ENCODE data around the gene MAP4K1.
"Not testable (repeated sequence)": the region's sequence is repeated elsewhere in the genome, so short reads cannot be mapped to it uniquely, and the experiment has no call there.

MAP4K1 gene

DNA sequence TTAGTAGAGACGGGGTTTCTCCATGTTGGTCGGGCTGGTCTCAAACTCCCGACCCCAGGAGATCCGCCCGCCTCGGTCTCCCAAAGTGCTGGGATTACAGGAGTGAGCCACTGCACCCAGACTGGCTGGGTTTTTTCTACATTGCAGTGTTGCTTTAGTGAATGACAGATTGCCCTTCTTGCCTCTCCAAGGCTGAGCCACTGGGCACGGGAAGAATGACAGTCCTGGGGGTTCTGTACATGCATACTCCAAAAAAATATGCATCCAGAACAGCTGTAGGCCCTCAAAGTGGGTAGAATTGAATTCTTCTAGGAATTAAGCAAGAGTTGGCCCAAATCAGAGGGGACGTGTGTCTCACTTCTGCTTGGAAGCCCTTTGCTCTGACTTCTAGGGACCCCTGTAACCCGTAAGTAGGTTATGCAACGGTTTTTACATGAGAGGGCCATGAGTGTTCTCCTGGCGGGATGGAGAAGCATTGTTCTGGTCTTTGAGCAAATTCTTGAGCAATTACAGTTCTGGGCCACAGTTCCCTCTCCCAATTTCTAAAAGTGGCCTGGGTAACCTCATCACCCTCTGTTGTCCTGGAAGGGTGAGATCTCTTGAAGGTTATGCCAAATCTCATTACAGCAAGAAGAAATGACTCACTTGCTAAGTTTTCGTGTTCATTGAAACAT, 33.3 kb upstream of the MAP4K1 start:
- no peak for DNase-seq

DNA sequence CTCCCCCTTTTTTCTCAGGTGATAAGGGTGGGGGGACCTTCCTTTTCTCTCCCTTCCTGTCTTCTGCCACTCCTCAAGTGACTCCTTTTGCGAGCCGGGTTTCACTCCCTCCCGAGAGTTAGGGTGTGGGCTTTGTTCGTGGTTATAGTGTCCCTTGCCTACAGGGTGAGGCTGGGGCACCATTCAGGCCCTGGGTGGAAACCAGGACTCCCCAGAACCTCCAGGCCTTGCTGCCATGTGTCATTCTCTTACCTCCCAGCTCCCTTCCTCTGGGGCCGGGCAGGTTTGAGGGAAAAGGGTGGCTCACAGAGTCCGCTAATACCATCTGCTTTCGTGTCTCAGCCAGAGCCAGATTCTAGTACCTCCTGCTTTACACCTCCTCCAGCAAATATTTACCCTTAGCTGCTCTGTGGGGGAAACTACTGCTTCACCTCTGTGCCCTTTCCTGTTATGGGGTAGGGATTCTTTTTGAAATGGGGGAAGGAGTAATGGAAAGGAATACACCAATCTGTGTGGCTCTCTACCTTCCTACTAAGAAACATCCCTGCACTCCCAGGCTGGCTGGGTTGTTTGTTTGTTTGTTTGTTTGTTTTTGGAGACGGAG, 32.5 kb upstream of the MAP4K1 start:
- DNase-seq: no peak

DNA sequence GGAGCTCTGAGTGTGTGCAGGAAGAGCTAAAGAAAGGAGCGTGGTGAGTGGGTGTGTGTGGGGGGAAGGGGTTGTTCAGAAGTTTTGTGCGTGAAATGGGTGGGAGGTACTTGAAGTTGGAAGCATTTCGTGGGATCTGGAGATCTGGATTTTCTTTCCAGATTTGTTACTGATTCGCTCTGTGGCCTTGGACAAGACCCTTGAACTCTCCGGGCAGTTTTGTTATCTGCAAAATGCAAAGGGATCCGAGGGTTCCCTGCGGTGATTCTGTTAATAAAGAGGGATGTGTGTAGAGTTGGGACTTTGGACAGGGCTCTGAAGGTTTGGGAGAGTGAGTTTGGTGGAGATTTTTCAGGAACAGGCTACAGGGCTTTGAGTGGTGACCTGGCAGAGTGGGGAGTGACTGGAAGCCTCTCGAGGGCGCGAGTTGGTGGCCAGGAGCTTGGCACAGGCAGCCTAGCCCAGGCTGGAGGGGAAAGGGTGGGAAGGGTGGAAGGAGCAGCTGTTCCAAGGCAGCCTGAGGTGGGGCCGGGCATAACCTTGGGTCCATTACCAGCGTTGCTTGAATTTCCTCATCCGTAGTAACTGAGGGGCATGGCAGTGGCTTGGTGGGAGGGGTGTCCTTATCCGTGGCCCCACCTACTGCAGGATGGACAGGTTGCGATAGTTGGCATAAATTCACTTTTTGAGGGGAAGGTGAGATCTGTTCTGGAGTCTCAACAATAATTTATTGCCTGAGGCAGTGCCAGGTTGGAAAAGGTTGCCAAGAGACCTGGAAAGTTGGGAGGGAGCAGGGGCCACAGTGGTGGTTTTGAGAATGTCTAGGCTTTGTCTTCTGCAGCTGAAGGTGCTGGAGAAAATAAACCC, 31.8 kb upstream of the MAP4K1 start:
- no peak for DNase-seq

DNA sequence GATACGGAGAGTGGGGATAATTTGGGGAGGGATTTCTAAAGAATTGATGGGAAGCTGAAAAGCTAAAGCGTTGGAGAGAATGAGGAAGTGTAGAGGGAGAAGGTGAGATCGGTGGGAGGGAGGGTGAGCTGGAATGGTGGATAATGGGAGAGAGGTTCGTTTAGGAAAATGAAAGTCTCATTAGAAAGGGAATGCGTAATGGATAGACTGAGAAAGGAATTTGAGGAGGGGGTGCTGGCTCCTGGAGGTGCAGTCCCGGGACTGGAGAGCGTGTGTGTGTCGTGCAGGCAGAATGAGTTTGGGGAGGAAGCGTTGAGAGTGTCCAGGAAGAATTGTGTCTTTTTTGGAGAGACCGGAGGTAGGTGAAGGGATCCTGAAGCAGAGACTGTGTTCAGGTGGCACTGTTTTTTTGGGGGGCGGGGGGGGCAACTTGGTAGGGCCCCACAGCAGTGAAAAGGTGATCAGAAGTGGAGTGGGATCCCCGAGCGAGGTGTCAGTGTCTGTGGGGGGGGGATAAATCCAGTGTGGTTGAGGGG, 31.1 kb upstream of the MAP4K1 start:
- DNase-seq: no peak

DNA sequence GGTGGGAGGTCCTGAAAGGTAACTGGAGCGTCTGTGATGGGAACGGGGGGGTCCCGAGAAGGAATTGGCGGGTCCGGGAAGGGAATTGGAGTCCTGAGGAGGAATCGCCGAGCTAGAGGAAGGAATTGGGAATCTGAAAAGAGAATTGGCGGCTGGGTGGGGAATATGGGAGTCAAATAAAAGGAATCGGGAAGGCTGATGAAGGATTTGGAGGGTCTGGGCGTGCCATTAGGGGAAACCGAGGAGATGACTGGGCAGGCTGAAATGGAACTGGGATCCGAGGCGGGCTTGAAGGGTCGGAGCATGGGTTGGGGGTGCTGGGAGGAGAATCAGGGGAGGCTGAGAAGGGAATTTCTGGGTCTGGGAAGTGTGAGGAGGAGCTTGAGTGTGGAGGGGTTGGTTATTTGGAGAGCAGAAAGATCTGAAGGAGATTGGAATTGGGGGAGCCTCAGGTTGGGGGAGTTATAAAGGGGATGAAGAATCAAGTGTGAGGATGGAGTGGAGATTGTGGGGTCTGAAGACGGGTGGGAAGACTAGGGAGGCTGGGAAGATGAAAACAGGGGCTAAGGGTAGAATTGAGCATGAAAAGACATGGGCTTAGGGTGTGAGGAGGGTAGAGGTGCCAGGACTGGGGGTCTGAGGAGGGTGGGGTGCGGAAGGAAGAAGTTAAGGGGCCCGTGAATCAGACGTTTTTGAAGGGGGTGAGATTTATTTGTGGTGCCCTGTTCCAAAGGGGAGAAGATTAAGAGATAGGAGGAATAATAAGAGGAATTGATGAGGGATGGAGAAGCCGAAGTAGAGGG, 30.4 kb upstream of the MAP4K1 start:
- DNase-seq: no peak

DNA sequence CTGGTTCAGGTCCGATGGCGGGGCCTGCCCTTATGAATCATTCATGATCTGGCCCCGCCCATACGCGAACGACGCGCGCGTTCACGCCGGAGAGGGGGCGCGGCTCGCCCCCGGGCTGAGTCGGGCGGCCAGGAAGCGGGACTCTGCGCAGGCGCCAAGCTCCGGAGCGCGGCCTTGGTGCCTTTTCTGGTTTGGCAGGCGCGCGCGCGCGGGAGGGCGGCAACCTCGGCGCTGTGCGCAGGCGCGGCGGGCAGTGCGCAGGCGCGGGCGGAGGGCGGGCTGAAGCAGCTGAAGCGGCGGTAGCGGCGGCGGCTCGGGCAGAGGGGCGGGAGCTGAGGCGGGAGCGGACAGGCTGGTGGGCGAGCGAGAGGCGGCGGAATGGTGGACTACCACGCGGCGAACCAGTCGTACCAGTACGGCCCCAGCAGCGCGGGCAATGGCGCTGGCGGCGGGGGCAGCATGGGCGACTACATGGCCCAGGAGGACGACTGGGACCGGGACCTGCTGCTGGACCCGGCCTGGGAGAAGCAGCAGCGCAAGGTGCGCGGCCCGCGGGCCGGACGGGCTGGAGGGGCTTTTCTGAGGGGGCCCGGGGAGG, 29.7 kb upstream of the MAP4K1 start, which contains the start of gene ACTN4:
ACTN4 (plus strand) TSS at position 282 of the 598 bp plus-strand sequence; CDS start at position 379, 97 bp downstream.
- peak; percentile 97 for DNase-seq

DNA sequence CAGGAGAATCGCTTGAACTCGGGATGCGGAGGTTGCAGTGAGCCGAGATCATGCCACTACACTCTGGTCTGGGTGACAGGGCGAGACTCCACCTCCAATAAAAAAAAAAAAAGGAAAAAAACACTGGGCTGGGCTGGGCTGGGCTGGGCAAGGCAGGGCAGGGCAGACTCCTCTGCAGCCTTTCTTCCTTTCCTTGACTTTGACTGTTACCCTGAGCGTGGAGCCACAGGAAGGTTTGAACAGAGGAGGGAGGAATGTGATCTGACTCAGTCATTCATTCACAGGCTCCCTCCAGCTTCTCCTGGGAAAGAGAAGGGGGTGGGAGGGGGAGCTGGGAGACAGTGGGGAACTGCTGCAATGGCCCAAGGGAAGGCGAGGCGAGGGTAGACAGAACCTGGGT, 27.0 kb upstream of the MAP4K1 start:
- no peak for DNase-seq

DNA sequence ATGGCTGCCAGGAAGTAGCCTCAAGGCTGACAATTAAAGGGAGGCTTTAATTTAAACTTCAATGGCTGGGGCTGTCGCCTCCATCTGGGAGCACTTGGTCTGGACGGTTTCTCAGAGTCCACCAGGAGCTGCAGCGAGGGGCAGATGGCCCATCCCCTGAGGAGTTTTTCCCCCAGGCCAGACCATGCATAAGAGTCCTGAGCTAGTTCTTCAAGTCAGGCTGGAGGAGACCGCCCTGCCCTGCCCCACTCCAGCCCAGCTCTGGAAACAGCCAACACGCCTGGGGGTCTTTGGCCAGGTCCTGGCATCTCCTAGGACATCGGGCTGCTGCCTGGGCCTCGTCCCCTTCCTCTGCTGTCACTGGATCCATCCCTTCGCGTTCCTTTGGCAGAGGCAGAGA, 24.4 kb upstream of the MAP4K1 start:
- no peak for DNase-seq

DNA sequence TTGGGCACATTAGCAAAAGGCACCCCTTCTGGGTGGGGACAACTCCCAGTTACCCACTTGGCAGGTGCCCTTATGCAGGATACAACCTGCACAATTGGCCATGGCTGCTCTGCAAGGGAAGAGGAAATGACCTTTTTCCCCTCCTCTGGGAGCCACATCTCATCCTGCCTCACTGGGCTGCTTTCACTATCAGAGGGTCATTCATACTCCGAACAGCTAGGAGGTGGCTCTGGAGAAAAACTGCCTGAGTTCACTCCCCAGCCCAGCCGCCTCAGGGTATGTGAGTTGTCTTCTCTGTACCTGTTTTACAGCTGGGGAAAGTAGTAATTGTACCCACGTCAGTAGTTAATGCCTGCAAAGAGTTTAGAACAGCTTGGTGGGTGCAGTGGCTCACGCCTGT, 22.6 kb upstream of the MAP4K1 start:
- DNase-seq: no peak

DNA sequence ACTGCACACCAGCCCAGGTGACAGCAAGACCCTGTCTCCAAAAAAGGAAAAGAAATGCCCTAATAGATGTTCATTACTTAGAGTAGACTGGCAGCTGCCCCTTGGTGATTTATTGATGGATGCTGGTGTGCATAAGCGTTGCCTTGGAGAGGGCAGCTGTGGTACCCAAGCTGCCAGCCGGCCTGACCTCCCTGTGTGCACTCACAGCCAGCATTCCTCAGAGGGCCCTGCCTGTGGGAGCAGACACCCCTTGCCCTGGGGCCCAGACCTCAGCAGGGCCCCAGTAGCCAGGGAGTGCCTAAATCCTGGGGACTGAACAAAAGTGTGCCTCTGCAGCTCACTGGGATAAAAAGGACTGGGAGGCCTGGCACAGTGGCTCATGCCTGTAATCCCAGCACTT, 21.9 kb upstream of the MAP4K1 start:
- DNase-seq: no peak

DNA sequence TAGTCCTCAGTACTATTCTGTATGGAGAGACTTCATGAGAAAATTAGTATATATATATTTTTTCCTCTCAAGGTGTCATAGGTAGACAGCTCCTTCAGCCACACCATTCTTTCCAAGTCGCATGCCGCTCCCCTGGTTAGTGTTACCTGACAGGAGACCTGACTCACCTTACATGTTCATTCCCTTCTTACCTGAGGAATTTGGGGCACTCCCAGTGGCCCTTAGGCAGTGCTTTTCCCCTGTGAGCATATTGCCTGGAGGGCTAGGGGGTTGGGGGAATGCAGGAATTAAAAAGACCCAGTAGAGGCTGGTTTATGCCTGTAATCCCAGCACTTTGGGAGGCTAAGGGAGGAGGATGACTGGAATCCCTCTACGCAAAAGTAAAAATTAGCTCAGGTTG, 20.7 kb upstream of the MAP4K1 start:
- DNase-seq: no peak

DNA sequence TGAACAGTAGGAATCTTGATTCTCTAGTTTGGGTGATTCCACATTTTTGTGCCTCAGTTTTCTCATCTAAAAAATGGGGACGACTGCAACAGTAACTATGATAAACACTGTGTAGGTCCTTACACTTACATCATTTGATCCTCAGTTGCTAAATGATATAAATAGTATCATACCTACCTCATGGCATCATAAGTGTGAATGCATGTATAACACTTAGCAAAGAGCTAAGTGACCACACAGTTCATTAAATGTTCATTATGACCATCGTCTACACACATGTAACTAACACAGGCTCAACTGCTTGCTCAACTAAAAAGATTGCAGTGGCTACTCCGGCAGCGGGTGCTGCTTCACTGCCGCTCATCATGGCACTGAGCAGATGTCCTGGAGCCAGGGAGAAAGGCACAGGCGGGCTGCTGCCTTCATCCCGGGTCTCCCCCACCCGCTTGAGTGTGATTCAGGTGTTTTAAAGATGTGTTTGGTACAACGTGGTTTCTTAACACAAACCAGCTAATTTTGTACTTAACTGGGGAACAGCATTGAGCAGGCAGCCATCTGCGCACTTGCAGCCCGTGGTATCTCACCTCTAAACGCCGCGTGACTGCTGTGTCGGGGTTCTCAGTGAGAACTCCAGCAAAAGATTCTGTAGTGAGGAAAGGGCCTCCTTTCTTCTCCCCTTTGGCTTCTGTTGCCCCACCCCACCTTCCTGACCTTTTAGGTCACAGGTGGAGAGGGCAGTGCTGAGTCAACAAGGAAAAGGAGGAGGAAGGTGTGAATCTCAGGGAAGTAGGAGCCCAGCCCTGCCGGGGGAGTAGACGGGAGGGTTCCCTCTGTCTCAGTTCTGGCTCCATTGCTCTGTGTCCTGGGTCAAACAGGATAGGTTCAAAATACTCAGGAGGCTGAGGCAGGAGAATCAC, 18.0 kb upstream of the MAP4K1 start:
- no peak for DNase-seq

DNA sequence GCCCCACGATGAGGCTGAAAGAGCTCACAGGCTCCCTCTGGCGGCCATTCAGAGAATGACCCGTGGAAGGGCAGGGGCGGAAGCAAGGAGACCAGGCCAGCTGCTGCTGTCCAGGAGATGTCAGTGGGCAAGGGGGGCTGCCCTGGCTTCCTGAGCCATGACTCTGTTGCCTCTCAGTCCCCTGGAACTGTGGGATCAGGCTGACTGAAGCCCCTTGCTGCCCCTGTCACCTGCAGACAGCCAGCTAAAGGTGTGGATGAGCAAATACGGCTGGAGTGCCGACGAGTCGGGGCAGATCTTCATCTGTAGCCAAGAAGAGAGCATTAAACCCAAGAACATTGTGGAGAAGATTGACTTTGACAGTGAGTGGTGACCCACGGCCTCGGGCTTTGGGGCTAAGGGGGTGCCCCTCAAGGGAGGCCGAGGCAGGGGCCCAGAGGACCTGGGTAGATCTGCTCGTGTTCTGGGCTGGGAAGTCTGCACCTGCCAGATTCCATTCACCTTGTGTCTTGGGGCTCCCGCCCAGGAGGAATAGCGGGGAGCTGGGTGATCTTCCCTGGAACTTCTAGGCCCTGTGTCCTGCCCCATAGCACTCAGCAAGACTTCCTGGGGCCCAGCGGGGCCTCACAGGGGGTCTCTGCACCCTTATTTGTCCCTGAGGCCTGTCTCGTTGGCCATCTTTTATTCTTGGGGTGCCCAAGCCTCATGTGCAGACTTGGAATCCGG, 17.2 kb upstream of the MAP4K1 start:
- DNase-seq: no peak

DNA sequence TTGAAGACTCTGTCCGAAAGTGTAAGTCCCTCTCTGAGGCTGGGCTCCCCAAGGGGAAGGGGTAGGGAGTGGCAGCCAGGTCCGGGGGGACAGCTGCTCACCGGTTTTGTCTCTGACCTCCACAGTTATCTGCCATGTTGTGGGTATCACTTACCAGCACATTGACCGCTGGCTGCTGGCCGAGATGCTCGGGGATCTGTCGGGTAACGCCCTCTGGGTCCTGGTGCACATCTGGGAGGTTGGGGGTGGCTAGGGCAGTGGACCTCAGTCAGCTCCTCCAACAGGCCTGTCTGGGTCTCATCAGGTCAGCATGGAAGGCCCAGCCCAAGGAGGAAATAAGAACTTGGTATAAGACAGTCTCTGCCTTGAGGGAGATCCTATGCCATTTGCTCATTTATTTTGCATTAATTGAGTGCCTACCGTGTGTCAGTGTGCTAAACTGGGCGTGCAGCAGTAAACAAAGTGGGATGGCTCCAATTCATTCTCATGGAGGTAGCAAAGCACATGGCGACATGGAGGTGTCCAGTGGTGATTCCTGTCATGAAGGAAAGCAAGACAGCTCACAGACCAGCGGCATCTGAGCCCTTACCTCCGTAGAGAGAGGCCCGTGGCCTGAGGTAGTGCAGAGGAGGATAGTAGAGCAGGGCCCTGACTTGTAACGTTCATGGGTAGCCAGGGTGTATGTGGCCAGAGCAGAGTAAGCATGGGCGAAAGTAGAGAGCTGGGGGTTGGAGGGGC, 14.9 kb upstream of the MAP4K1 start:
- no peak for DNase-seq

DNA sequence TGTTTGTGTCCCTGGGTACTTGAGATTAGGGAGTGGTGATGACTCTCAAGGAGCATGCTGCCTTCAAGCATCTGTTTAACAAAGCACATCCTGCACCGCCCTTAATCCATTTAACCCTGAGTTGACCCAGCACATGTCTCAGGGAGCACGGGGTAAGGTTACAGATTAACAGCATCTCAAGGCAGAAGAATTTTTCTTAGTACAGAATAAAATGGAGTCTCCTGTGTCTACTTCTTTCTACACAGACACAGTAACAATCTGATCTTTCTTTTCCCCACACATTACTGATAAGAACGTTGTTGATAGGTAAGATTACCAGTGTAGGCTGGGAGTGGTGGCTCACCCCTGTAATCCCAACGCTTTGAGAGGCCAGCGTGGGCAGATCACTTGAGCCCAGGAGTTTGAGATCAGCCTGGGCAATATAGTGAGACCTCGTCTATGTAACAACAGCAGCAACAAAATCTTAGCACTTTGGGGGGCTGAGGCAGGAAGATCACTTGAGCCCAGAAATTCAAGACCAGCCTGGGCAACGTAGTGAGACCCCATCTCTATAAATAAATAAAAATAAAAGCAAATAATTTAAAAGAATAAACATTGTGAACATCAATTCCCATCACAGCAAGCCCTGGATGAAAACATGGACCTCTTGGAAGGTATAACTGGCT, 14.2 kb upstream of the MAP4K1 start:
- not testable (repeated sequence) for DNase-seq

DNA sequence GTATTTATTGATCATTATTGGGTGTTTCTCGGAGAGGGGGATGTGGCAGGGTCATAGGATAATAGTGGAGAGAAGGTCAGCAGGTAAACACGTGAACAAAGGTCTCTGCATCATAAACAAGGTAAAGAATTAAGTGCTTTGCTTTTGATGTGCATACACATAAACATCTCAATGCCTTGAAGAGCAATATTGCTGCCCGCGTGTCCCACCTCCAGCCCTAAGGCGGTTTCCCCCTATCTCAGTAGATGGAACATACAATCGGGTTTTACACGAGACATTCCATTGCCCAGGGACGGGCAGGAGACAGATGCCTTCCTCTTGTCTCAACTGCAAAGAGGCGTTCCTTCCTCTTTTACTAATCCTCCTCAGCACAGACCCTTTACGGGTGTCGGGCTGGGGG, 13.5 kb upstream of the MAP4K1 start:
- not testable (repeated sequence) for DNase-seq

DNA sequence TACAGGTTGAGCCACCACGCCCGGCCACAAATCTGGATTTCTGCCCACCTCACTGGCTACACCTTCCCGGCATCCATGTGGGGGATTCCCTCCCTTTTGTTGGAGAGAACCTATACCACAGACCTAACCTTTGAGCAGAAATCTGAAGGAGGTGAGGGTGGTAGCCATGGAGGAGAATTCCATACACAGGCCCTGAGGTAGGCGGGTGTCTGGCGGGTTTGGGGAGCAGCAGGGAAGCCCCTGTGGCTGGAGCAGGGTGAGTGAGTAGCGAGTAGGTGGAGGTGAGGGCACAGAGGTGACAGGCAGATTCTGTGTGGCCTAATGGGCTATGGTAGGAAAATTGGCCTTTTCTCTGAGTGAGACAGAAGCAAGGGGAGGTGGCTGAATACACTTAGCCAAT, 11.8 kb upstream of the MAP4K1 start:
- DNase-seq: no peak

DNA sequence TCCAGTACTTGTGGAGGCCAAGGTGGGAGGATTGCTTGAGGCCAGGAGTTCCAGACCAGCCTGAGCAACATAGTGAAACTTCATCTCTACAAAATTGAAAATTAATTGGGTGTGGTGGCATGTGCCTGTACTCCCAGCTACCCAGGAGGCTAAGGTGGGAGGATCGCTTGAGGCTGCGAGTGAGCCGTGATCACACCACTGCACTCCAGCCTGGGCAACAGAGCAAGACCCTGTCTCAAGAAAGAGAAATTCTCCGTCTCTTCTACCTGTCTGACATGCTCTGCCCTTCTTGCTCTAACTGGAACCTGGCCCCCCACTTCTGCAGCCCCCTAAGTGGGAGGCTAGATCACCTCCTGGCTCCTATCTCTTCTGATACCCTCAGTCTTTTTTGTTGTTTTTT, 8.6 kb upstream of the MAP4K1 start:
- no peak for DNase-seq

DNA sequence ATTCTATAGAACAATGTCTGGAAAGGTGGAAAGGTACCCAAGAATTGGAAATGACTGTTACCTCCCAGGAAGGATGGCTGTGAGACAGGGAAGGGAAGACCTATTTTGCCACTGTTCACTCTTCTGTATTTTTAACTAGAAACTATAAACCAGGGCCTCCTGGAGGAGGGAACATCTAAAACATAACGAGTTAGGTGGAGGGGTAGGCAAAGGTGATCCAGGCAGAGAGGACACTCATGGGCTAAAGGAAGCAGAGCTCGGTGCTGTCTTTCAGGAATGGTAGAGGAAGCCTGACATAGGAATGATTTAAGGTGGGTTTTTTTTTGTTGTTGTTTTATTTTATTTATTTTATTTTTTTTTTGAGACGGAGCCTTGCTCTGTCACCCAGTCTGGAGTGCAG, 7.1 kb upstream of the MAP4K1 start:
- DNase-seq: no peak

All from SHP77 treated with DMSO at 0.1 percent for 48 hours (cell line).